NCI-H460 (cell line): ENCODE measurements around the gene ITPR2. TPM values are rescaled to one million over a fixed set of nuclear protein-coding genes. Genes with fewer than 3 reads are reported as not detected.
"Not testable (repeated sequence)": the region's sequence is repeated elsewhere in the genome, so short reads cannot be mapped to it uniquely, and the experiment has no call there.

Experiments used
- DNase-seq: peaks from one replicate; pipeline ENCODE4 v3.0.0-alpha.2; 2016; ENCODE audit warnings: low read depth; ENCODE audit errors: extremely low read depth
- polyA plus RNA-seq: library from polyadenylated mRNA; depleted of rRNA; stranded (reverse); fragments of >200 nt; gene quantifications from 2 replicates; pipeline ENCODE4 v1.2.3, GENCODE V29; 2014; cell fraction: nucleus; rRNA removed
- total RNA-seq: library from RNA; depleted of rRNA; stranded (reverse); fragments of >200 nt; shearing (Covaris generic); gene quantifications from 2 replicates; pipeline ENCODE4 v1.2.3, GENCODE V29; 2014; rRNA removed

The ITPR2 gene
- total RNA-seq, result 5.0 and 5.5 TPM in 2 replicates
- polyA plus RNA-seq, result 1.3 and 19.3 TPM in 2 replicates

GRCh38 chr12:26832822-26833742, at the start of gene ITPR2:
ITPR2 (minus strand) TSS chr12:26833194; CDS start chr12:26832781, 413 bp downstream.
- peak; percentile 83 for DNase-seq

GRCh38 chr12:26880625-26881024, 47.6 kb upstream of the ITPR2 start:
- DNase-seq, result no peak

GRCh38 chr12:26878661-26879119, 45.7 kb upstream of the ITPR2 start:
- DNase-seq, result no peak

GRCh38 chr12:26874501-26875296, 41.7 kb upstream of the ITPR2 start:
- DNase-seq, result no peak

GRCh38 chr12:26872625-26873024, 39.6 kb upstream of the ITPR2 start:
- no peak for DNase-seq

- no peak for DNase-seq
Observed at GRCh38 chr12:26871985-26872384, 39.0 kb upstream of the ITPR2 start.

GRCh38 chr12:26870491-26871419, 37.8 kb upstream of the ITPR2 start:
- DNase-seq, result no peak

- no peak for DNase-seq
Observed at GRCh38 chr12:26869908-26870459, 37.0 kb upstream of the ITPR2 start.

GRCh38 chr12:26869104-26869494, 36.1 kb upstream of the ITPR2 start:
- no peak for DNase-seq

GRCh38 chr12:26868447-26869103, 35.6 kb upstream of the ITPR2 start:
- DNase-seq, result no peak

GRCh38 chr12:26867080-26867479, 34.1 kb upstream of the ITPR2 start:
- DNase-seq, result no peak

- DNase-seq, result no peak
Observed at GRCh38 chr12:26863515-26863914, 30.5 kb upstream of the ITPR2 start.

- DNase-seq, result not testable (repeated sequence)
Observed at GRCh38 chr12:26862787-26863186, 29.8 kb upstream of the ITPR2 start.

GRCh38 chr12:26861690-26862089, 28.7 kb upstream of the ITPR2 start:
- DNase-seq, result no peak

GRCh38 chr12:26857465-26858176, 24.6 kb upstream of the ITPR2 start:
- DNase-seq, result no peak

GRCh38 chr12:26855337-26855736, 22.3 kb upstream of the ITPR2 start:
- DNase-seq, result no peak

- no peak for DNase-seq
Observed at GRCh38 chr12:26854031-26854390, 21.0 kb upstream of the ITPR2 start.

- peak; percentile 42 for DNase-seq
Observed at GRCh38 chr12:26853303-26854030, 20.5 kb upstream of the ITPR2 start.
